ENCODE results near the gene PTPRK.

- TF ChIP-seq SUZ12 (IDR thresholded peaks at IDR 0.05) (no peak), BHLHE40 (IDR thresholded peaks at IDR 0.05; ENCODE audit: borderline replicate concordance) (no peak), TARDBP (IDR thresholded peaks at IDR 0.05) (no peak), FOXM1 (IDR thresholded peaks at IDR 0.05; ENCODE audit: borderline replicate concordance) (no peak), NFRKB (IDR thresholded peaks at IDR 0.05) (no peak), SP1 (IDR thresholded peaks at IDR 0.05) (no peak), ELF4 (IDR thresholded peaks at IDR 0.05) (no peak), LEF1 (IDR thresholded peaks at IDR 0.05; ENCODE audit: borderline replicate concordance) (no peak), FOXA1 (IDR thresholded peaks at IDR 0.05) (no peak), L3MBTL2 (conservative IDR thresholded peaks at IDR 0.05) (no peak), HDGF (IDR thresholded peaks at IDR 0.05; ENCODE audit: borderline replicate concordance) (no peak), ZNF384 (IDR thresholded peaks at IDR 0.05) (no peak), CTBP1 (IDR thresholded peaks at IDR 0.05; ENCODE audit: borderline replicate concordance) (no peak), PKNOX1 (IDR thresholded peaks at IDR 0.05) (no peak)
These were observed 116.6 kb downstream of the PTPRK start for GRCh38 chr6:128403618-128404444.

All from HEK293T (cell line).